HG02981 (cell line): ENCODE results near the gene ABCG8.
"Not testable (repeated sequence)": the region's sequence is repeated elsewhere in the genome, so short reads cannot be mapped to it uniquely, and the experiment has no call there.

ENCODE experiments used
- ATAC-seq: cut with Tn5 transposase; IDR thresholded peaks from one replicate; pipeline ENCODE4 v1.9.1; 2021; ENCODE audit warnings: mild to moderate bottlenecking, moderate library complexity; ENCODE audit not compliant: unreplicated experiment

The ABCG8 gene

DNA sequence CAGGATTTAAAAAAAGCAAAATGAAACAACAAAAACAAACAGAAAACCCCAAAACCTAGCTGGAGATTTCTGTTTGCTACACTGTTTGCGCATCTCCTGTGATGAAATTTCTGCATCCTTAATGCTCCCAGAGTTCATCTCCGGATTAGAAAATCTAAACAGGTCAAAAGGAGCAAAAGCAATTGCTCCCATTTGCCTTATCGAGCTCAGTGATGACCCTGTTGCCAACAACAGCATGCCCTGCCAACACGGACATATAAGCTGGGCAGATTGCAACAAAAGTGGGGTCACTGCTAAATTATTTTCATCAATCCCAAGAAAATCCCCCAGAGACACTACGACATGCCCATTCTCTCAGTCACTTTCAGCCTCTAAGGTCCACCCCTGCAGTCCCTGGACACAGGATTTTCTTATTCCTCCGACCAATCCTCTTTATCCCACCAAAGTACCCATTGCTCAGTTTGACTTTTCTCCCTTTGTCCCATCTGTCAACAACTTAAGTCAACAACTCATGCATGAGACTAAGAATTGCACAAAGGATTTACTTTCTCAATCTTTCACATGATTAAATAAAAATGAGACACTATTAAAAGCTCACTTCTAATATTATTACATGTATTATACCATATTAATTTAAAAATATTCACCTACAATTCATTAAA lies 67.8 kb downstream of the ABCG8 start:
- no peak for ATAC-seq

DNA sequence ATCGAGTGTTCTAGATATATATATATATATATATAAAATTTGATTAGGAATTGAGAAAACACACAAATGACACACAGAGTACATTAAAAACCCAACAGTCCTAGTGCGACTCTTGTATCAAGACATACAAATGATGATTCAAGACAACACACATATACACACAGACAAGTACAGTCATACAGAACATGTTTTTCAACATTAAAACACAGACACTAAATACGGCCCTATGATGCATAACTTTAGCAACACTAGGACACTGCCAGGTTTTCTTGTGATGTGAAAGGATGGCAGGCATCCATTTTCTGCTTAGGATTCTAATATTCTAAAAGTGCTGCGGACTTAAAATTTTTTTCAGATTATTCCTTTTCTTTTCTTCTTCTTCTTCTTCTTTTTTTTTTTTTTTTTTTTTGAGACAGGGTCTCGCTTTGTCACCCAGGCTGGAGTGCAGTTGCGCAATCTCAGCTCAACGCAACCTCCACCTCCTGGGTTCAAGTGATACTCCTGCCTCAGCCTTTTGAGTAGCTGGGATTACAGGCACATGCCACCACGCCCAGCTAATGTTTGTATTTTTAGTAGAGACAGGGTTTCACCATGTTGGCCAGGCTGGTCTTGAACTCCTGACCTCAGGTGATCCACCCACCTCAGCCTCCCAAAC lies 72.5 kb downstream of the ABCG8 start:
- not testable (repeated sequence) for ATAC-seq

DNA sequence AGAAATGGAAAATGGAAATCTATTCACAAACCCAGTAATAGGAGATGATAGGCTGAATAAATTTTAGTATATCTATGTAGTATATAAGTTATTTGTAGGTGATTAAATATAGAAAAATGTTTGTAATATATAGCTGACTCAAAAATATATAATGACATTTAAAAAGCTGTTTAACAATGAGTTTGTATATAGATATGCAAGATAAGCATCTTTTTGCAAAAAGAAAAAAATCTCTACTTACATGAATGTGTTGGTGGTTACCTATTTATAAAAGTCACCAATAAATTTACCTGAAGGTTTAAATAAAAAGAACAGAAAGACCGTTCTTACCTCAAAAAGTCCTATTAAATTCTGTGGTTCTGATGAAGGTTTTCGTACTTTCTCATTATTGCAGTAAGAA lies 85.7 kb downstream of the ABCG8 start:
- no peak for ATAC-seq

DNA sequence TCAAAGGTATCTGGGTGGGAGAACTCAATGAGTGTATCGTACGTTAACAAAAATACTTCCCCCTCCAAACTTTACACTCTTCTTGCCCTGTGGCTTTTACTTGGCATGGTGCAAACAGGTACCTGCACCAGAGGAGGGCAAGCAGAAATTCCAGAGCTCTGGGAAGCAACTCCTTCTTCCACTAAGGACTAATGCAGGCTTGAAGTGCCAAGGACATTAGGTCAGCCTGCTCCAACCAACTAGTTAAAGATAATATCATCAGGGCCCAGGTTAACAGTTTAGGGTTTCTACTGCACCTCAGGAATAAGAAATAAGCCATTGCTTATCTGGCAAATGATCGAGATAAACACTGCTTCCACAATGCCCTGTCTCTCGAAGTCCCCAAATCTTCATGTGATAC lies 86.7 kb downstream of the ABCG8 start:
- ATAC-seq, result no peak

DNA sequence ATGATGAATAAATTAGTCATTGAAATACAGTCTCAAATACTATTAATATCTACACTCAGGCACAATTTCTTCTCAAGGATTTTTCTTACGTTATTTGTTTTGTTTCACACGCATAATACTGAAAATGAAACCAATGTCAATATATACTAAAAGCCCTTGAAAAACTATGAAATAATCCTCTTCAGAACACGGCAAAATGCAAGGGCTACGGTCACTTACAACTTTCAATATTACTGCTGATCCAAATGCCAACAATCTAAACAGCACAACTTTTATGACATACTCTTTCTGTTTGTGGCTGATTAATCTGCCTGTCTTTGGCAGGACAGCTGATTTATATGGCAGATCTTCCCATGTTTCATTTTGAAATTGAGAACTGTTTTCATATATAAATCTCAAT lies 88.7 kb downstream of the ABCG8 start:
- no peak for ATAC-seq

DNA sequence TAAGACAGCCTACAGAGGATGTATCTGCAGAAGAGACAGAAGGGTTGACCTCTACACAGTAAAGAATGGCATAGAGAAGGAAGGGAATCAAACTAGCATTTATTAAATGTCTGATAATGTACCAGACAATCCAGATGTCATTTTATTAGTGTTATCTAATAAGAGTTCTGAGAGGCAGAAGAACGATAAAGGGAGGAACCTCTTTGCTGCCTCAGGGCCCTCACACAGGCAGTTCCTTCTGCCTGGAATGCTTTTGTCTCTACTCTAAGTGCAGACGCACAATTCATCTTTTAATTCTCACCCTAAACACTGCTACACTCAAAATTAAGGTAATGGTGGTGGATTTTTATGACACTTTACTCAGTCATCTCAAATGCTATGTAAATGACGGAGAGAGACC lies 92.5 kb downstream of the ABCG8 start:
- no peak for ATAC-seq
